ENCODE data around the gene PDCL3. TPM values are rescaled to one million over a fixed set of nuclear protein-coding genes. Genes with fewer than 3 reads are reported as not detected.

PDCL3 gene
- total and polyA plus RNA-seq, 4 donors, result 13.7 to 28.6 (median 20.9) TPM

DNA sequence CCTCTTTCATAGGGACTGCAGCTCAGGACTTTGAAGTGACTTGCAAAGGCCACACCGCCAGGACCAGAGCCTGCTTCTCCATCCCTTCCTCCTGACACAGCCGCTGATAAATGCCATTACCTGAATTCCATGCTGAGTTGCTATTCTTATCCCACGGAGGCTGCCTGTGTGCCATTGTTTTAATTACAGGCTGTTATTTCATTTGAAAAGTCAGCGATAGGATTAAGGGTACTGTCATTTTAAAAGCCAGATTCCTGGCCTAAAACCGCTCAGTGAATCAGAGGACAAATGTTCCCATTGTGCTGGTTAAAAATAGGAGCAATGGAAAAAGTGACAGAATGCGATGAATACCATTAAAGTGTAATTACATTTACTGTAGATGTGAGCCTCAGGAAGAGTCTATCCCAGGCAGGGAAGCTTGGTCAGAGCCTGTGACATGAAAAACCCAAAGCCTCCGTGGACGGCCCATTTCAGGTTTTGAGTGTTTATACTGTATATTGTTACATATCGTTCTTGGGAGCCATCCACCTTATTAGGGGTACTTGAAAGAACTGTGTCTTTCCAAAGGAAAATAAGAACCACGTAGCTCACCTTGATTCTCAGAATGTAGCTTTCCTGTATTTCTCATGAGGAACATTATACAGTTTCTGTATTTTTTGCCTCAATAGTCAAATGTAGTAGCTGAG lies 41.3 kb downstream of the PDCL3 start:
- no peaks in the 10 kb centered on the region for H3K9me3 ChIP-seq (ENCODE audit: control insufficient read depth, insufficient read depth, low read length)
- no peaks in the 10 kb centered on the region for H3K27me3 ChIP-seq (ENCODE audit: control insufficient read depth, insufficient read depth, low read length)
- 29% methylated on average over 5 of the region's 10 CpGs for WGBS (ENCODE audit: insufficient coverage)
- H3K4me3 ChIP-seq (ENCODE audit: low read depth, low read length), result no peak overlapping the region
- no peaks in the 10 kb centered on the region for H3K36me3 ChIP-seq (ENCODE audit: control insufficient read depth, insufficient read depth, low read length)
- no peak overlapping the region for H3K27ac ChIP-seq (ENCODE audit: low read depth, low read length)
- peak in 2 of 6 donors; percentile 70 to 78 for DNase-seq (ENCODE audit: low read depth in 4 of 6, low spot score in 6 of 6)
- H3K4me1 ChIP-seq (ENCODE audit: control insufficient read depth, insufficient read depth, low read length), result peaks cover 6% of the 10 kb centered on the region

DNA sequence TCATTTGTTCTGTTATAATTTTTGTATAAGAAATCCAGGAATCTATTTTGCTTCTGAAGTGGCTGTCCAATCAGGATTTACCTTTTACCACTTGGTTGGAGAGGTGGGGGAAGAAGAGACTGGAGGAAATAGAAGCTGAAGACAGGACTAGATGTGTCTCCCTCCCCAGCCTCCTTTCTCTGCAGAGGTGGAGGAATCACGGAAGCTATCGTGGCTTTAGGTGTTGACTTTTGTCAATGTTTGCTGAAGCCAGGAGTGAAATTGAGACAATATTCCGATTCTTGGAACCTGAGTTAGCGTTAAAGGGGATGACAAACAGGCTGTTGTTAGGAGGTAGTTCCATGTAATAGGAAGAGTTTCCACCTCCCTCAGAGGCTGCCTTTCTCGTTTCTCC lies 43.5 kb downstream of the PDCL3 start:
- DNase-seq (ENCODE audit: low read depth in 4 of 6, low spot score in 6 of 6), result no peak
- H3K4me3 ChIP-seq (ENCODE audit: low read depth, low read length), result no peak overlapping the region
- WGBS (ENCODE audit: insufficient coverage), result 0% methylated on average over 1 of the region's 5 CpGs
- H3K4me1 ChIP-seq (ENCODE audit: control insufficient read depth, insufficient read depth, low read length), result peaks cover 11% of the 10 kb centered on the region
- no peaks in the 10 kb centered on the region for H3K27me3 ChIP-seq (ENCODE audit: control insufficient read depth, insufficient read depth, low read length)
- H3K27ac ChIP-seq (ENCODE audit: low read depth, low read length), result no peak overlapping the region
- no peaks in the 10 kb centered on the region for H3K36me3 ChIP-seq (ENCODE audit: control insufficient read depth, insufficient read depth, low read length)
- H3K9me3 ChIP-seq (ENCODE audit: control insufficient read depth, insufficient read depth, low read length), result no peaks in the 10 kb centered on the region

DNA sequence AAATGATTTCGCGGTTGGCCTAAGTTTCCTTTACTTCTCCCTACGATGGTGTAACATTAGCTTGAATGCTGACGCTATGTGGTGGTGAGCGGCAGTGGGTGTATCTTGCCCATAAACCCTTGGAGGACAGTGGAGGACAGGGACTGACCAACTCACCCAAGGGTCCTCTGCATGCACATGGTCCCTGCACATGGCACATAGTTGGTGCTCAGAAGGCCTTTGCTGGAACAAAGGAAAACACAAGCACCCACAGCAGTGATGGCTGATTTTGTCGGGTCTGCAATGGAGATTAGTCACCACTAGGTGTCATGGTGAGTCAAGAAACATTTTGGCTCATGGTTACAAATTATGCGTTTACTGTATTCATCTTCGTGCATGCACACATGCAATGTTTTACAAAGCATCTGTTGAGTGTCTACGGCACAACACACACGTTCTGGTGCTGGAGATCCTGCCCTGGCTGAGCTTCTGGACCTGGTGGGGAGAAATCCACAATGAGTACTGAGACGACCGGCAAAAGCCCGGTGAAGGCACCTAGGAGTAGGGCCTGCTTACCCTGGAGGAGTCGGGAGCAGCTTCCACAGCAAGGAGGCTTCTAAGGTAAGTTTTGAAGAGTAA lies 44.0 kb downstream of the PDCL3 start:
- Histone ChIP-seq H3K4me3 (ENCODE audit: low read depth, low read length) (no peak overlapping the region), H3K27ac (ENCODE audit: low read depth, low read length) (no peak overlapping the region), H3K36me3 (ENCODE audit: control insufficient read depth, insufficient read depth, low read length) (no peaks in the 10 kb centered on the region), H3K27me3 (ENCODE audit: control insufficient read depth, insufficient read depth, low read length) (no peaks in the 10 kb centered on the region), H3K9me3 (ENCODE audit: control insufficient read depth, insufficient read depth, low read length) (no peaks in the 10 kb centered on the region), H3K4me1 (ENCODE audit: control insufficient read depth, insufficient read depth, low read length) (peaks cover 15% of the 10 kb centered on the region)
- 33% methylated on average over 5 of the region's 14 CpGs for WGBS (ENCODE audit: insufficient coverage)
- DNase-seq (ENCODE audit: low read depth in 4 of 6, low spot score in 6 of 6), result peak in 3 of 6 donors; percentile 49 to 87 (median 80)

DNA sequence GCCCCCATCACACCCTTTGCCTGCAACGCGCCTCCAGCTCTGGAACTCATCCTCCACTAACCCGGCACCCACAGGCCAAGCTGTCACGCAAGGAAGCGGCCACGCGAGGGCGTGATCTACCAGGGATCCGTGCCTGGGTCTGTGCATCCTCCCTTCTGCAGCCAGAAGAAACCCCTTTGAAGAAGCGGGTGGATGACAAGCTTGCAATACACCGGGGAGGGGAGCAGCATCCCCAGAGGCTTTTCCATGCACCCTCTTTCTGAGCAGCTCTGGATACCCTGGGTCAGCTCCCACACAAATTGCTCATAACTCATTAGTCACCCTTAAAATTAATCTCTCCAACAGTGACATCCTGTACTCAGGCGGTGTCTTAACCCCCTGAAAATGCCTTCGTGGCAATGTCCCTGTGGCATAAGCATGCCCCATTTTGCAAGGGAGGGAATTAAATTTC lies 47.6 kb downstream of the PDCL3 start:
- DNase-seq (ENCODE audit: low read depth in 4 of 6, low spot score in 6 of 6), result peak in 5 of 6 donors; percentile 45 to 94 (median 65)
- H3K36me3 ChIP-seq (ENCODE audit: control insufficient read depth, insufficient read depth, low read length), result no peaks in the 10 kb centered on the region
- no peaks in the 10 kb centered on the region for H3K27me3 ChIP-seq (ENCODE audit: control insufficient read depth, insufficient read depth, low read length)
- H3K9me3 ChIP-seq (ENCODE audit: control insufficient read depth, insufficient read depth, low read length), result no peaks in the 10 kb centered on the region
- H3K4me1 ChIP-seq (ENCODE audit: control insufficient read depth, insufficient read depth, low read length), result peaks cover 9% of the 10 kb centered on the region
- 19% methylated on average over 11 of the region's 13 CpGs for WGBS (ENCODE audit: insufficient coverage)
- H3K27ac ChIP-seq (ENCODE audit: low read depth, low read length), result no peak overlapping the region
- no peak overlapping the region for H3K4me3 ChIP-seq (ENCODE audit: low read depth, low read length)

DNA sequence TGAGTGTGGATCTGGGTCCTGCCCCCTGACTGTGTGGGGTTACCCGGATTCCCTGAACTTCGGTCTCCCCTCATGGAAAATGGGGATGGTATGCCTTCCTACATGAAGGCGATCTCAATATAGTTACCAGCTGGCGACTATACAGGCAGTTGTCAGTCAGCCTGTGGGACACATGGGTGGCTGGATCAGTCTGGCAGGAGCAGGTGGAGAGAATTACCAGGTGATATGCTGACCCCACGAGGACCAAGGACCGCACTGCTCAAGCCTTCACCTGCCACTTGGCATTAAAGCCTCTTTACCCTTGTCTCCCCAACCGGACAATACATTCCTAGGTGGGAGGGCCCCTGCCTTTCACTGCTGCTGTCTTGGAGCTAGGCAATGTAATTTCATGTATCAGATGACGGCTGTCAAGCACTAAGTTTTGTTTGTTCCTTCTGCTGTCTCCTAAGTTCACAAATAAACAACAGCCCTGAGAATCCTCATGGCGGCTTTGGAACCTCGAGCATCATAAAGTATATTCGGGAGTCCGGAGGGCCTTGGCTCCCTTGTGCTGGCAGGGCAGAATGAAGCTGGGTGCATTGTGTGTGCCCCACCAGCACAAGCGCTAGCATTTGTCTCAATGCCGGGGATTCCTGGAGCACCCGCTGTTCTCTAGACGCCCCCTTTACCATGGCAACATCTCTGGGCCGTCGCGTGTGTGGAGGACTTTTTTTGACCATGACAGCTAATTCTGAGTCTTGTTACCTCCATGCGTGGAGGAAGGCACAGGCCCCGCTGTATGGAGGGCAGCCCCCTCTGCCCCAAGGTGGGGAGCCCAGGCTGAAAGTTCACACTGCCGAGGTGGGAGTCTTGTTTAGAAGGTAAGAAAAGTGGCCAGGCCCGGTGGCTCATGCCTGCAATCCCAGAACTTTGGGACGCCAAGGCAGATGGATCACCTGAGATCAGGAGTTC lies 48.6 kb downstream of the PDCL3 start:
- Histone ChIP-seq H3K27me3 (ENCODE audit: control insufficient read depth, insufficient read depth, low read length) (no peaks in the 10 kb centered on the region), H3K4me1 (ENCODE audit: control insufficient read depth, insufficient read depth, low read length) (peaks cover 9% of the 10 kb centered on the region), H3K9me3 (ENCODE audit: control insufficient read depth, insufficient read depth, low read length) (no peaks in the 10 kb centered on the region), H3K4me3 (ENCODE audit: low read depth, low read length) (no peak overlapping the region), H3K36me3 (ENCODE audit: control insufficient read depth, insufficient read depth, low read length) (no peaks in the 10 kb centered on the region), H3K27ac (ENCODE audit: low read depth, low read length) (no peak overlapping the region)
- DNase-seq (ENCODE audit: low read depth in 4 of 6, low spot score in 6 of 6), result no peak
- 63% methylated on average over 16 of the region's 24 CpGs for WGBS (ENCODE audit: insufficient coverage)

DNA sequence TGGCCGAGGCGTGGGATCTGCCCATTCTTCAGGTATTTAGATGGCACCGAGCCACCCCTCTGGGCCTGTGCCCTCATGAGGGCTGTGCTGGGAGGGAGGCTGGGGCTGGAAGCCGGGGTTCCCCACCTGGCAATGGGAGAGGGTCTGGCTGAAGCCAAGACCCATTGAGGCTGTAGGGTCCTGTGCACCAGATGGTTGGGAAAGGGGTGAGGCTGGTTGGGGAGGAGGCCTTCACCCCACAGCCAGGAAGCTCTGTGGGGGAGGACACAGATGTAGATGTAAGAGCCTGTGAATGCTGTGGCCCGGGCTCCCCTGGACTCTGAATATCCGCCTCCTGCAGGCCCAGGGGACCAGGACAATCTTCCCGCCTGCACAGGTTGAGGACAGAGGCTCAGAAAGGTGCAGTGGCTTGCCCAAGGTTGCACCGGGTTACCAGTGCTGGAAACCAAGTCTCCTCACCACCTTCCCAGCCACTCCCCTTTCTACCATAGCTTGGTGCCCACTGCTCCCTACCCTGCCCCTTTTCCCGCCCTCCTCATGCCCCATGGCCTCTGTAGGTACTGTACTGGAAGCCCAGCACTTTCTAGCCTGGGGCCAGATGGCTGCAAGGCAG lies 49.7 kb downstream of the PDCL3 start:
- no peaks in the 10 kb centered on the region for H3K36me3 ChIP-seq (ENCODE audit: control insufficient read depth, insufficient read depth, low read length)
- no peak overlapping the region for H3K4me3 ChIP-seq (ENCODE audit: low read depth, low read length)
- 97% methylated on average over 8 of the region's 9 CpGs for WGBS (ENCODE audit: insufficient coverage)
- no peaks in the 10 kb centered on the region for H3K9me3 ChIP-seq (ENCODE audit: control insufficient read depth, insufficient read depth, low read length)
- no peak for DNase-seq (ENCODE audit: low read depth in 4 of 6, low spot score in 6 of 6)
- no peak overlapping the region for H3K27ac ChIP-seq (ENCODE audit: low read depth, low read length)
- peaks cover 9% of the 10 kb centered on the region for H3K4me1 ChIP-seq (ENCODE audit: control insufficient read depth, insufficient read depth, low read length)
- H3K27me3 ChIP-seq (ENCODE audit: control insufficient read depth, insufficient read depth, low read length), result no peaks in the 10 kb centered on the region

DNA sequence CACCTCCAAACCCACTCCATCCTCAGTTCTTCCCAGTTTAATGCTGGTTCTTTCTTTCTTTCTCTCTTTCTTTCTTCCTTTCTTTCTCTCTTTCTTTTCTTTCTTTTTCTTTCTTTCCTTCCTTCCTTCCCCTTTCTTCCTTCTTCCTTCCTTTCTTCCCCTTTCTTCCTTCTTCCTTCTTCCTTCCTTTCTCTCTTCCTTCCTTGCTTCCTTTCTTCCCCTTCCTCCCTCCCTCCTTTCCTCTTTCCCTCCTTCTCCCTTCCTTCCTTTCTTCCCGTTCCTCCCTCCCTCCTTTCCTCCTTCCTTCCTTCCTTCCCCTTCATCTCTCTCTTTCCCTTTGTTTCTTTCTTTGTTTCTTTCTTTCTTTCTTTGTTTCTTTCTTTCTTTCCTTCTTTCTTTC lies 50.9 kb downstream of the PDCL3 start:
- Histone ChIP-seq H3K4me1 (ENCODE audit: control insufficient read depth, insufficient read depth, low read length) (peaks cover 9% of the 10 kb centered on the region), H3K27me3 (ENCODE audit: control insufficient read depth, insufficient read depth, low read length) (no peaks in the 10 kb centered on the region), H3K36me3 (ENCODE audit: control insufficient read depth, insufficient read depth, low read length) (no peaks in the 10 kb centered on the region), H3K4me3 (ENCODE audit: low read depth, low read length) (no peak overlapping the region), H3K27ac (ENCODE audit: low read depth, low read length) (no peak overlapping the region), H3K9me3 (ENCODE audit: control insufficient read depth, insufficient read depth, low read length) (no peaks in the 10 kb centered on the region)
- WGBS (ENCODE audit: insufficient coverage), result 92% methylated on average over 1 of the region's 1 CpG
- no peak for DNase-seq (ENCODE audit: low read depth in 4 of 6, low spot score in 6 of 6)

DNA sequence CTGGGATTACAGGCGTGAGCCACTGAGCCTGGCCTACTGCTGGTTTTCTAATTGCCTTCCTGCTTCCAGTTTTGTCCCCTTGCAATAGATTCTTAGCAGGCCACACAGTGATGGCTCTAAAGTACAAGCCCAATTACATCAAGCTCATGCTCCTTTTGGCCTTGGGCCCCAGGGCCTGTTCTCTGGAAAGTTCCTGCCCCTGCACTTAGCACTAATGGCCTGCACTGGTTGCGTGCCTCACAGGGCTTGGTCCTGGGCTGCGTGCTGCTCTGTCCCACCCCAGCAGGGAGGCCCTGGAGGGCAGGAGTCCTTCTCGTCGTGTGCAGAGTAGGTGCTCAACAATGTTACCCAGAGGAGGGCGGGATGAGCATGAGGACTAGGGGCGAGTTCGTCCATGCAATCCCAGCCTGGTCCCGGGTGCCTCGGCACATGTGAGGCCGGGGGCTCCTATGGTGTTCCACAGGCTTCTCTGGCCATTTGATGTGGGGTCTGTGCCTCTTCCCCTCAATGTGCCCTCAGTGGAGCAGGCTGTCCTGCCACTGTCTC lies 51.7 kb downstream of the PDCL3 start:
- H3K36me3 ChIP-seq (ENCODE audit: control insufficient read depth, insufficient read depth, low read length), result no peaks in the 10 kb centered on the region
- H3K27ac ChIP-seq (ENCODE audit: low read depth, low read length), result no peak overlapping the region
- DNase-seq (ENCODE audit: low read depth in 4 of 6, low spot score in 6 of 6), result no peak
- no peaks in the 10 kb centered on the region for H3K9me3 ChIP-seq (ENCODE audit: control insufficient read depth, insufficient read depth, low read length)
- 90% methylated on average over 10 of the region's 11 CpGs for WGBS (ENCODE audit: insufficient coverage)
- no peaks in the 10 kb centered on the region for H3K27me3 ChIP-seq (ENCODE audit: control insufficient read depth, insufficient read depth, low read length)
- H3K4me1 ChIP-seq (ENCODE audit: control insufficient read depth, insufficient read depth, low read length), result peaks cover 9% of the 10 kb centered on the region
- H3K4me3 ChIP-seq (ENCODE audit: low read depth, low read length), result no peak overlapping the region

DNA sequence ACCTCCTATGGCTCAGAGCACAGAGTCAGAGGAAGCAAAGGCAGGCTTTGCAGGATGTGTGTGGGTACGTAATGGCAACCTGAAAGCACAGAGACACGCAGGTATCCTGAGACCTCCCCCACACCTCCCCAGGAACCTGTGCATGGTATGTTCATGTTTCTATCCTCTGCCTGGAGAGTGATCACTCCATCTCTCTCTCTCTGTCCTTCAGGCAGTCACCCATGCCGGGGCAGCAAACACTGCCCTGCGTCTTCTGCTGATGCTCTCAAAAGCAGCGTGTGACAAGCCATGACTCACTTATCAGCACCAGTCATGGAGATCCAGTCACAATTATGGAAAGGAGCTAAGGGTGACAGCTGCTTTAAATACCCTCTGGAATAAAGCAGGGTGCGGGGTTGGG lies 52.7 kb downstream of the PDCL3 start:
- DNase-seq (ENCODE audit: low read depth in 4 of 6, low spot score in 6 of 6), result no peak
- Histone ChIP-seq H3K27ac (ENCODE audit: low read depth, low read length) (no peak overlapping the region), H3K36me3 (ENCODE audit: control insufficient read depth, insufficient read depth, low read length) (no peaks in the 10 kb centered on the region), H3K9me3 (ENCODE audit: control insufficient read depth, insufficient read depth, low read length) (no peaks in the 10 kb centered on the region), H3K27me3 (ENCODE audit: control insufficient read depth, insufficient read depth, low read length) (no peaks in the 10 kb centered on the region), H3K4me3 (ENCODE audit: low read depth, low read length) (no peak overlapping the region), H3K4me1 (ENCODE audit: control insufficient read depth, insufficient read depth, low read length) (peaks cover 4% of the 10 kb centered on the region)
- 95% methylated on average over 6 of the region's 6 CpGs for WGBS (ENCODE audit: insufficient coverage)
